ENCODE measurements around the gene TMEM59L. TPM values are rescaled to one million over a fixed set of nuclear protein-coding genes. Genes with fewer than 3 reads are reported as not detected.
A peak's percentile ranks its signal among the peaks of the same experiment; 100 is the strongest.

The TMEM59L gene
- total and polyA plus RNA-seq, 9 of the 15 experiments (the other 6 are each of a cell fraction or from before 2014, with no cell fraction given), result 0.37 TPM; not detected in 8

- TF ChIP-seq WHSC1 (IDR thresholded peaks at IDR 0.05; ENCODE audit: low read length) (no peak), ZNF57 (CRISPR knock-in tag; IDR thresholded peaks at IDR 0.05) (no peak), LARP7 (IDR thresholded peaks at IDR 0.05) (no peak), HMGN3 (IDR thresholded peaks at IDR 0.05; ENCODE audit: borderline replicate concordance, extremely low read depth, insufficient read length, low read depth, low read length) (peak; percentile 95), ZNF41 (CRISPR knock-in tag; conservative IDR thresholded peaks at IDR 0.05) (no peak), ZNF121 (CRISPR knock-in tag; conservative IDR thresholded peaks at IDR 0.05) (no peak), MCM5 (IDR thresholded peaks at IDR 0.05; ENCODE audit: low read depth) (no peak), DIDO1 (tag; IDR thresholded peaks at IDR 0.05; ENCODE audit: low read depth) (no peak), PHB (CRISPR knock-in tag; IDR thresholded peaks at IDR 0.05) (no peak), NCOA1 (IDR thresholded peaks at IDR 0.05; ENCODE audit: low read depth) (0 out of 2 replicates have a peak, but pooled peaks have one; percentile 24), TEAD4 (IDR thresholded peaks at IDR 0.05; ENCODE audit: low read length) (no peak), TEAD4 (CRISPR knock-in tag; IDR thresholded peaks at IDR 0.05; ENCODE audit: borderline replicate concordance) (no peak), ZNF778 (CRISPR knock-in tag; IDR thresholded peaks at IDR 0.05) (no peak), CBFB (CRISPR knock-in tag; IDR thresholded peaks at IDR 0.05) (no peak), ZBTB33 (CRISPR knock-in tag; IDR thresholded peaks at IDR 0.05) (no peak), CREM (IDR thresholded peaks at IDR 0.05; ENCODE audit: low read depth) (peak; percentile 31; the same call in 1 of the 2 replicates), NFXL1 (CRISPR knock-in tag; IDR thresholded peaks at IDR 0.05) (no peak), MEF2A (IDR thresholded peaks at IDR 0.05; ENCODE audit: control insufficient read depth, low read depth, low read length) (no peak), NELFE (IDR thresholded peaks at IDR 0.05; ENCODE audit: insufficient read depth, insufficient read length) (no peak)
- TF ChIP-seq, protein P1, sequence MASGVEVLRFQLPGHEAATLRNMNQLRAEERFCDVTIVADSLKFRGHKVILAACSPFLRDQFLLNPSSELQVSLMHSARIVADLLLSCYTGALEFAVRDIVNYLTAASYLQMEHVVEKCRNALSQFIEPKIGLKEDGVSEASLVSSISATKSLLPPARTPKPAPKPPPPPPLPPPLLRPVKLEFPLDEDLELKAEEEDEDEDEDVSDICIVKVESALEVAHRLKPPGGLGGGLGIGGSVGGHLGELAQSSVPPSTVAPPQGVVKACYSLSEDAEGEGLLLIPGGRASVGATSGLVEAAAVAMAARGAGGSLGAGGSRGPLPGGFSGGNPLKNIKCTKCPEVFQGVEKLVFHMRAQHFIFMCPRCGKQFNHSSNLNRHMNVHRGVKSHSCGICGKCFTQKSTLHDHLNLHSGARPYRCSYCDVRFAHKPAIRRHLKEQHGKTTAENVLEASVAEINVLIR (CRISPR knock-in tag; IDR thresholded peaks at IDR 0.05), result no peak
- TF ChIP-seq, protein P2, sequence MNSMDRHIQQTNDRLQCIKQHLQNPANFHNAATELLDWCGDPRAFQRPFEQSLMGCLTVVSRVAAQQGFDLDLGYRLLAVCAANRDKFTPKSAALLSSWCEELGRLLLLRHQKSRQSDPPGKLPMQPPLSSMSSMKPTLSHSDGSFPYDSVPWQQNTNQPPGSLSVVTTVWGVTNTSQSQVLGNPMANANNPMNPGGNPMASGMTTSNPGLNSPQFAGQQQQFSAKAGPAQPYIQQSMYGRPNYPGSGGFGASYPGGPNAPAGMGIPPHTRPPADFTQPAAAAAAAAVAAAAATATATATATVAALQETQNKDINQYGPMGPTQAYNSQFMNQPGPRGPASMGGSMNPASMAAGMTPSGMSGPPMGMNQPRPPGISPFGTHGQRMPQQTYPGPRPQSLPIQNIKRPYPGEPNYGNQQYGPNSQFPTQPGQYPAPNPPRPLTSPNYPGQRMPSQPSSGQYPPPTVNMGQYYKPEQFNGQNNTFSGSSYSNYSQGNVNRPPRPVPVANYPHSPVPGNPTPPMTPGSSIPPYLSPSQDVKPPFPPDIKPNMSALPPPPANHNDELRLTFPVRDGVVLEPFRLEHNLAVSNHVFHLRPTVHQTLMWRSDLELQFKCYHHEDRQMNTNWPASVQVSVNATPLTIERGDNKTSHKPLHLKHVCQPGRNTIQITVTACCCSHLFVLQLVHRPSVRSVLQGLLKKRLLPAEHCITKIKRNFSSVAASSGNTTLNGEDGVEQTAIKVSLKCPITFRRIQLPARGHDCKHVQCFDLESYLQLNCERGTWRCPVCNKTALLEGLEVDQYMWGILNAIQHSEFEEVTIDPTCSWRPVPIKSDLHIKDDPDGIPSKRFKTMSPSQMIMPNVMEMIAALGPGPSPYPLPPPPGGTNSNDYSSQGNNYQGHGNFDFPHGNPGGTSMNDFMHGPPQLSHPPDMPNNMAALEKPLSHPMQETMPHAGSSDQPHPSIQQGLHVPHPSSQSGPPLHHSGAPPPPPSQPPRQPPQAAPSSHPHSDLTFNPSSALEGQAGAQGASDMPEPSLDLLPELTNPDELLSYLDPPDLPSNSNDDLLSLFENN (IDR thresholded peaks at IDR 0.05; ENCODE audit: low read depth in 2 of 2, low read length in 2 of 2), result no peak
- TF ChIP-seq, protein P3, sequence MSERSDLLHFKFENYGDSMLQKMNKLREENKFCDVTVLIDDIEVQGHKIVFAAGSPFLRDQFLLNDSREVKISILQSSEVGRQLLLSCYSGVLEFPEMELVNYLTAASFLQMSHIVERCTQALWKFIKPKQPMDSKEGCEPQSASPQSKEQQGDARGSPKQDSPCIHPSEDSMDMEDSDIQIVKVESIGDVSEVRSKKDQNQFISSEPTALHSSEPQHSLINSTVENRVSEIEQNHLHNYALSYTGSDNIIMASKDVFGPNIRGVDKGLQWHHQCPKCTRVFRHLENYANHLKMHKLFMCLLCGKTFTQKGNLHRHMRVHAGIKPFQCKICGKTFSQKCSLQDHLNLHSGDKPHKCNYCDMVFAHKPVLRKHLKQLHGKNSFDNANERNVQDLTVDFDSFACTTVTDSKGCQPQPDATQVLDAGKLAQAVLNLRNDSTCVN (CRISPR knock-in tag; IDR thresholded peaks at IDR 0.05), result peak; percentile 66; the same call in 1 of the 2 replicates
Measured at GRCh38 chr19:18594096-18594823, 18.4 kb upstream of the TMEM59L start (continued).
